HEK293 (cell line): ENCODE data around the gene GBX1.

ENCODE experiments used
- CTCF ChIA-PET: fragments of 350-600 bp; formaldehyde crosslinking; extraction: SDS; loops from one replicate; lab custom pipeline; 2021; ENCODE audit warnings: antibody characterized with exemption; lab: Yijun Ruan, JAX
- POLR2A ChIA-PET: fragments of 300-600 bp; formaldehyde crosslinking; extraction: SDS; loops from one replicate; lab custom pipeline; 2020; ENCODE audit warnings: antibody characterized with exemption, inconsistent platforms; lab: Yijun Ruan, JAX
- H3K27ac ChIP-seq: fragments of 200-500 bp; sonication (Bioruptor generic); 2 replicates; pipeline ENCODE4 v1.5.1; 2014; ENCODE audit warnings: low read depth, low read length, control low read depth, inconsistent platforms; ENCODE audit errors: extremely low read depth
- H3K36me3 ChIP-seq, 2 experiments: fragments of 200-500 bp in 1 of 2; sonication (Bioruptor generic) in 1 of 2; 1 replicate in 1 of 2; 2 replicates in 1 of 2; pipeline ENCODE4 v1.5.1; 2014 to 2017; ENCODE audit warnings: inconsistent platforms in 2 of 2, low read length in 2 of 2; ENCODE audit not compliant: control insufficient read depth in 2 of 2, insufficient read depth in 1 of 2
- H3K4me1 ChIP-seq: fragments of 200-500 bp; sonication (Bioruptor generic); 2 replicates; pipeline ENCODE4 v1.5.1; 2014; ENCODE audit warnings: mild to moderate bottlenecking, low read length, inconsistent platforms; ENCODE audit not compliant: control insufficient read depth, insufficient read depth
- H3K4me3 ChIP-seq: 2 replicates; pipeline ENCODE4 v1.5.1; 2011; ENCODE audit warnings: low read depth, mild to moderate bottlenecking, control low read depth, low read length, moderate library complexity
- H3K9me3 ChIP-seq: fragments of 200-500 bp; sonication (Bioruptor generic); 2 replicates; pipeline ENCODE4 v1.5.1; 2014; ENCODE audit warnings: low read depth, low read length, inconsistent platforms; ENCODE audit not compliant: control insufficient read depth, insufficient read depth
- BCL11B ChIP-seq: fragments of 450-650 bp; formaldehyde crosslinking; IDR thresholded peaks from 2 replicates; pipeline ENCODE4 v1.5.1; 2016; ENCODE audit warnings: low read depth, missing biosample characterization, missing genetic modification characterization
- SP3 ChIP-seq: fragments of 450-650 bp; formaldehyde crosslinking; IDR thresholded peaks from 2 replicates; pipeline ENCODE4 v1.5.1; 2016; ENCODE audit warnings: missing biosample characterization, missing genetic modification characterization
- ZBTB7A ChIP-seq: fragments of 450-650 bp; formaldehyde crosslinking; IDR thresholded peaks from 2 replicates; pipeline ENCODE4 v1.5.1; 2016; ENCODE audit warnings: low read depth, missing biosample characterization, missing genetic modification characterization
- ZNF155 ChIP-seq: fragments of 450-650 bp; formaldehyde crosslinking; IDR thresholded peaks from 2 replicates; pipeline ENCODE4 v1.5.1; 2016; ENCODE audit warnings: missing biosample characterization, missing genetic modification characterization
- ZNF202 ChIP-seq: fragments of 450-650 bp; formaldehyde crosslinking; IDR thresholded peaks from 2 replicates; pipeline ENCODE4 v1.5.1; 2016; ENCODE audit warnings: missing biosample characterization, missing genetic modification characterization, borderline replicate concordance
- ZNF521 ChIP-seq: fragments of 450-650 bp; formaldehyde crosslinking; IDR thresholded peaks from 2 replicates; pipeline ENCODE4 v1.5.1; 2017; ENCODE audit warnings: missing biosample characterization, mild to moderate bottlenecking, missing genetic modification characterization
- ZNF544 ChIP-seq: fragments of 450-650 bp; formaldehyde crosslinking; IDR thresholded peaks from 2 replicates; pipeline ENCODE4 v1.5.0; 2017; ENCODE audit warnings: missing biosample characterization, missing genetic modification characterization
- ZNF600 ChIP-seq: fragments of 450-650 bp; formaldehyde crosslinking; IDR thresholded peaks from 2 replicates; pipeline ENCODE4 v1.5.1; 2016; ENCODE audit warnings: missing biosample characterization, missing genetic modification characterization
- ZNF610 ChIP-seq: fragments of 450-650 bp; formaldehyde crosslinking; IDR thresholded peaks from 2 replicates; pipeline ENCODE4 v1.5.1; 2016; ENCODE audit warnings: missing biosample characterization, missing genetic modification characterization, borderline replicate concordance
- ZNF747 ChIP-seq: fragments of 450-650 bp; formaldehyde crosslinking; IDR thresholded peaks from 2 replicates; pipeline ENCODE4 v1.5.1; 2016; ENCODE audit warnings: missing biosample characterization, missing genetic modification characterization
- TF ChIP-seq, protein P1 (sequence below): fragments of 450-650 bp; formaldehyde crosslinking; IDR thresholded peaks from 2 replicates; pipeline ENCODE4 v1.5.1; 2016; ENCODE audit warnings: missing biosample characterization, missing genetic modification characterization
- TF ChIP-seq, protein P2 (sequence below): fragments of 450-650 bp; formaldehyde crosslinking; IDR thresholded peaks from 2 replicates; pipeline ENCODE4 v1.5.1; 2016; ENCODE audit warnings: missing biosample characterization, missing genetic modification characterization
- TF ChIP-seq, protein P3 (sequence below): fragments of 450-650 bp; formaldehyde crosslinking; IDR thresholded peaks from 2 replicates; pipeline ENCODE4 v1.5.1; 2016; ENCODE audit warnings: missing biosample characterization, missing genetic modification characterization
- TF ChIP-seq, protein P4 (sequence below): fragments of 450-650 bp; formaldehyde crosslinking; IDR thresholded peaks from 2 replicates; pipeline ENCODE4 v1.5.1; 2016; ENCODE audit warnings: missing biosample characterization, missing genetic modification characterization
- TF ChIP-seq, protein P5 (sequence below): fragments of 450-650 bp; formaldehyde crosslinking; conservative IDR thresholded peaks from 2 replicates; pipeline ENCODE4 v1.5.1; 2016; ENCODE audit warnings: low read depth, missing biosample characterization, missing genetic modification characterization
- TF ChIP-seq, protein P6 (sequence below): fragments of 450-650 bp; formaldehyde crosslinking; IDR thresholded peaks from 2 replicates; pipeline ENCODE4 v1.5.1; 2016; ENCODE audit warnings: missing biosample characterization, missing genetic modification characterization
- TF ChIP-seq, protein P7 (sequence below): fragments of 450-650 bp; formaldehyde crosslinking; IDR thresholded peaks from 2 replicates; pipeline ENCODE4 v1.5.1; 2016; ENCODE audit warnings: missing biosample characterization, missing genetic modification characterization

The GBX1 gene

DNA sequence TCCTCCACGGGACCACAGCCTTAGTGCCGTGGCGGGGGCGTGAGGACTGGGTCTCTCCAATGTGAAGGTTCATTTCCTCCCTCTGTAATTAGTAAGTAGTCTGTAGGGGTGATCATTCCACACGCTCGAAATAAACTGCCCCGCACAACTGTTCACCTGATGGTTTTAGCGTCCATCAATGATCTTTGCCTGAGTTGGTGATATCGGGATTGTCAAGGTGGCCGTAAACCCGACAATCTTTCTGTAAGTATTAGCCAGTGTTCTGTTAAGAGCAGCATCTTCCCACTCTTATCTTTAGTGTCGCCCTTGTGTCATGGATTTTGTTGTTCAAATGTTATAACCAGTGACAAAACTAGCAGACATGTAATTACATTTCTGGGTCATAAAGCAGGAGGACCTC, 63.5 kb downstream of the GBX1 start:
- Histone ChIP-seq H3K4me3 (no peak overlapping the region), H3K4me1 (no peaks in the 10 kb centered on the region), H3K36me3 (peaks cover 0 to 31% of the 10 kb centered on the region in 2 experiments; a peak in 2 of 3 replicates), H3K9me3 (no peaks in the 10 kb centered on the region), H3K27ac (no peak overlapping the region)
- ChIA-PET CTCF (interaction anchor here (0.6 to 1.5 kb wide), 5 partner anchors 13 to 662 kb away, joined by 3 to 4 read pairs (median 3); partner anchors contain the start of gene GBX1), POLR2A (no interaction called here)
- TF ChIP-seq, protein P1, sequence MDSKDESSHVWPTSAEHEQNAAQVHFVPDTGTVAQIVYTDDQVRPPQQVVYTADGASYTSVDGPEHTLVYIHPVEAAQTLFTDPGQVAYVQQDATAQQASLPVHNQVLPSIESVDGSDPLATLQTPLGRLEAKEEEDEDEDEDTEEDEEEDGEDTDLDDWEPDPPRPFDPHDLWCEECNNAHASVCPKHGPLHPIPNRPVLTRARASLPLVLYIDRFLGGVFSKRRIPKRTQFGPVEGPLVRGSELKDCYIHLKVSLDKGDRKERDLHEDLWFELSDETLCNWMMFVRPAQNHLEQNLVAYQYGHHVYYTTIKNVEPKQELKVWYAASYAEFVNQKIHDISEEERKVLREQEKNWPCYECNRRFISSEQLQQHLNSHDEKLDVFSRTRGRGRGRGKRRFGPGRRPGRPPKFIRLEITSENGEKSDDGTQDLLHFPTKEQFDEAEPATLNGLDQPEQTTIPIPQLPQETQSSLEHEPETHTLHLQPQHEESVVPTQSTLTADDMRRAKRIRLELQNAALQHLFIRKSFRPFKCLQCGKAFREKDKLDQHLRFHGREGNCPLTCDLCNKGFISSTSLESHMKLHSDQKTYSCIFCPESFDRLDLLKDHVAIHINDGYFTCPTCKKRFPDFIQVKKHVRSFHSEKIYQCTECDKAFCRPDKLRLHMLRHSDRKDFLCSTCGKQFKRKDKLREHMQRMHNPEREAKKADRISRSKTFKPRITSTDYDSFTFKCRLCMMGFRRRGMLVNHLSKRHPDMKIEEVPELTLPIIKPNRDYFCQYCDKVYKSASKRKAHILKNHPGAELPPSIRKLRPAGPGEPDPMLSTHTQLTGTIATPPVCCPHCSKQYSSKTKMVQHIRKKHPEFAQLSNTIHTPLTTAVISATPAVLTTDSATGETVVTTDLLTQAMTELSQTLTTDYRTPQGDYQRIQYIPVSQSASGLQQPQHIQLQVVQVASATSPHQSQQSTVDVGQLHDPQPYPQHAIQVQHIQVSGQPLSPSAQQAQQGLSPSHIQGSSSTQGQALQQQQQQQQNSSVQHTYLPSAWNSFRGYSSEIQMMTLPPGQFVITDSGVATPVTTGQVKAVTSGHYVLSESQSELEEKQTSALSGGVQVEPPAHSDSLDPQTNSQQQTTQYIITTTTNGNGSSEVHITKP (tag by site-specific recombination) = peak; percentile 62; the same call in 1 of the 2 replicates
- TF ChIP-seq, protein P2, sequence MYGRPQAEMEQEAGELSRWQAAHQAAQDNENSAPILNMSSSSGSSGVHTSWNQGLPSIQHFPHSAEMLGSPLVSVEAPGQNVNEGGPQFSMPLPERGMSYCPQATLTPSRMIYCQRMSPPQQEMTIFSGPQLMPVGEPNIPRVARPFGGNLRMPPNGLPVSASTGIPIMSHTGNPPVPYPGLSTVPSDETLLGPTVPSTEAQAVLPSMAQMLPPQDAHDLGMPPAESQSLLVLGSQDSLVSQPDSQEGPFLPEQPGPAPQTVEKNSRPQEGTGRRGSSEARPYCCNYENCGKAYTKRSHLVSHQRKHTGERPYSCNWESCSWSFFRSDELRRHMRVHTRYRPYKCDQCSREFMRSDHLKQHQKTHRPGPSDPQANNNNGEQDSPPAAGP (tag by site-specific recombination) = no peak
- TF ChIP-seq, protein P3, sequence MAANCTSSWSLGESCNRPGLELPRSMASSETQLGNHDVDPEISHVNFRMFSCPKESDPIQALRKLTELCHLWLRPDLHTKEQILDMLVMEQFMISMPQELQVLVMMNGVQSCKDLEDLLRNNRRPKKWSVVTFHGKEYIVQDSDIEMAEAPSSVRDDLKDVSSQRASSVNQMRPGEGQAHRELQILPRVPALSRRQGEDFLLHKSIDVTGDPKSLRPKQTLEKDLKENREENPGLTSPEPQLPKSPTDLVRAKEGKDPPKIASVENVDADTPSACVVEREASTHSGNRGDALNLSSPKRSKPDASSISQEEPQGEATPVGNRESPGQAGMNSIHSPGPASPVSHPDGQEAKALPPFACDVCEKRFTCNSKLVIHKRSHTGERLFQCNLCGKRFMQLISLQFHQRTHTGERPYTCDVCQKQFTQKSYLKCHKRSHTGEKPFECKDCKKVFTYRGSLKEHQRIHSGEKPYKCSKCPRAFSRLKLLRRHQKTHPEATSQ (tag by site-specific recombination) = no peak

DNA sequence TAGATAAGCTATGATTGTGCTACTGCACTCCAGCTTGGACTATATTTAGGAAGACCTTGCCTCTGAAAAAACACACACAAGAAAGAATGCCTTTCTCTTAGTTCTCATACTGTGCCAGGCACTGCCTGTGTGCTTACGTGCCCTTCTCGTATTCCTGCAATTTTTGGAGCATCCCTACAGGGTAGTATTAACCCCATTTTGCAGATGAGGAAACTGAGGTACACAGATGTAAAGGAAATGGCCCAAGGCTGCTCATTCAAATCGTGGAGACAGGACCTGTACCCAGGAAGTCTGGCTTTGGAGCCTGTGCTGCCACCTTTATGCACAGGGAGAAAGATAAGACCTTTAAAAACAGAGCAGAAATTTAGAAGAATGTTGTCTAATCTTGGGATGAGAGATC, 64.5 kb downstream of the GBX1 start:
- Histone ChIP-seq H3K36me3 (peaks cover 0 to 31% of the 10 kb centered on the region in 2 experiments; a peak in 2 of 3 replicates), H3K9me3 (no peaks in the 10 kb centered on the region), H3K27ac (no peak overlapping the region), H3K4me1 (no peaks in the 10 kb centered on the region), H3K4me3 (no peak overlapping the region)
- TF ChIP-seq, protein P4, sequence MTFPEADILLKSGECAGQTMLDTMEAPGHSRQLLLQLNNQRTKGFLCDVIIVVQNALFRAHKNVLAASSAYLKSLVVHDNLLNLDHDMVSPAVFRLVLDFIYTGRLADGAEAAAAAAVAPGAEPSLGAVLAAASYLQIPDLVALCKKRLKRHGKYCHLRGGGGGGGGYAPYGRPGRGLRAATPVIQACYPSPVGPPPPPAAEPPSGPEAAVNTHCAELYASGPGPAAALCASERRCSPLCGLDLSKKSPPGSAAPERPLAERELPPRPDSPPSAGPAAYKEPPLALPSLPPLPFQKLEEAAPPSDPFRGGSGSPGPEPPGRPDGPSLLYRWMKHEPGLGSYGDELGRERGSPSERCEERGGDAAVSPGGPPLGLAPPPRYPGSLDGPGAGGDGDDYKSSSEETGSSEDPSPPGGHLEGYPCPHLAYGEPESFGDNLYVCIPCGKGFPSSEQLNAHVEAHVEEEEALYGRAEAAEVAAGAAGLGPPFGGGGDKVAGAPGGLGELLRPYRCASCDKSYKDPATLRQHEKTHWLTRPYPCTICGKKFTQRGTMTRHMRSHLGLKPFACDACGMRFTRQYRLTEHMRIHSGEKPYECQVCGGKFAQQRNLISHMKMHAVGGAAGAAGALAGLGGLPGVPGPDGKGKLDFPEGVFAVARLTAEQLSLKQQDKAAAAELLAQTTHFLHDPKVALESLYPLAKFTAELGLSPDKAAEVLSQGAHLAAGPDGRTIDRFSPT = no peak
- no peak for TF ChIP-seq ZNF610 (tag by site-specific recombination)
- TF ChIP-seq ZNF544 (tag by site-specific recombination) = no peak
- TF ChIP-seq ZNF155 (tag by site-specific recombination) = no peak
- TF ChIP-seq, protein P5, sequence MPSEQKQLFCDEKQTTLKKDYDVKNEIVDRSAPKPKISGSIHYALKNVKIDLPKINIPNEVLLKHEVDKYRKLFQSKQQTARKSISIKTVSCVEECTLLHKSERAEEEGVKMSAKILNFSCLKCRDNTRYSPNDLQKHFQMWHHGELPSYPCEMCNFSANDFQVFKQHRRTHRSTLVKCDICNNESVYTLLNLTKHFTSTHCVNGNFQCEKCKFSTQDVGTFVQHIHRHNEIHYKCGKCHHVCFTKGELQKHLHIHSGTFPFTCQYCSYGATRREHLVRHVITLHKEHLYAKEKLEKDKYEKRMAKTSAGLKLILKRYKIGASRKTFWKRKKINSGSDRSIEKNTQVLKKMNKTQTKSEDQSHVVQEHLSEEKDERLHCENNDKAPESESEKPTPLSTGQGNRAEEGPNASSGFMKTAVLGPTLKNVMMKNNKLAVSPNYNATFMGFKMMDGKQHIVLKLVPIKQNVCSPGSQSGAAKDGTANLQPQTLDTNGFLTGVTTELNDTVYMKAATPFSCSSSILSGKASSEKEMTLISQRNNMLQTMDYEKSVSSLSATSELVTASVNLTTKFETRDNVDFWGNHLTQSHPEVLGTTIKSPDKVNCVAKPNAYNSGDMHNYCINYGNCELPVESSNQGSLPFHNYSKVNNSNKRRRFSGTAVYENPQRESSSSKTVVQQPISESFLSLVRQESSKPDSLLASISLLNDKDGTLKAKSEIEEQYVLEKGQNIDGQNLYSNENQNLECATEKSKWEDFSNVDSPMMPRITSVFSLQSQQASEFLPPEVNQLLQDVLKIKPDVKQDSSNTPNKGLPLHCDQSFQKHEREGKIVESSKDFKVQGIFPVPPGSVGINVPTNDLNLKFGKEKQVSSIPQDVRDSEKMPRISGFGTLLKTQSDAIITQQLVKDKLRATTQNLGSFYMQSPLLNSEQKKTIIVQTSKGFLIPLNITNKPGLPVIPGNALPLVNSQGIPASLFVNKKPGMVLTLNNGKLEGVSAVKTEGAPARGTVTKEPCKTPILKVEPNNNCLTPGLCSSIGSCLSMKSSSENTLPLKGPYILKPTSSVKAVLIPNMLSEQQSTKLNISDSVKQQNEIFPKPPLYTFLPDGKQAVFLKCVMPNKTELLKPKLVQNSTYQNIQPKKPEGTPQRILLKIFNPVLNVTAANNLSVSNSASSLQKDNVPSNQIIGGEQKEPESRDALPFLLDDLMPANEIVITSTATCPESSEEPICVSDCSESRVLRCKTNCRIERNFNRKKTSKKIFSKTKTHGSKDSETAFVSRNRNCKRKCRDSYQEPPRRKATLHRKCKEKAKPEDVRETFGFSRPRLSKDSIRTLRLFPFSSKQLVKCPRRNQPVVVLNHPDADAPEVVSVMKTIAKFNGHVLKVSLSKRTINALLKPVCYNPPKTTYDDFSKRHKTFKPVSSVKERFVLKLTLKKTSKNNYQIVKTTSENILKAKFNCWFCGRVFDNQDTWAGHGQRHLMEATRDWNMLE (tag by site-specific recombination) = no peak
- no peak for TF ChIP-seq ZNF521 (tag by site-specific recombination)
- TF ChIP-seq ZBTB7A = no peak
- TF ChIP-seq, protein P6, sequence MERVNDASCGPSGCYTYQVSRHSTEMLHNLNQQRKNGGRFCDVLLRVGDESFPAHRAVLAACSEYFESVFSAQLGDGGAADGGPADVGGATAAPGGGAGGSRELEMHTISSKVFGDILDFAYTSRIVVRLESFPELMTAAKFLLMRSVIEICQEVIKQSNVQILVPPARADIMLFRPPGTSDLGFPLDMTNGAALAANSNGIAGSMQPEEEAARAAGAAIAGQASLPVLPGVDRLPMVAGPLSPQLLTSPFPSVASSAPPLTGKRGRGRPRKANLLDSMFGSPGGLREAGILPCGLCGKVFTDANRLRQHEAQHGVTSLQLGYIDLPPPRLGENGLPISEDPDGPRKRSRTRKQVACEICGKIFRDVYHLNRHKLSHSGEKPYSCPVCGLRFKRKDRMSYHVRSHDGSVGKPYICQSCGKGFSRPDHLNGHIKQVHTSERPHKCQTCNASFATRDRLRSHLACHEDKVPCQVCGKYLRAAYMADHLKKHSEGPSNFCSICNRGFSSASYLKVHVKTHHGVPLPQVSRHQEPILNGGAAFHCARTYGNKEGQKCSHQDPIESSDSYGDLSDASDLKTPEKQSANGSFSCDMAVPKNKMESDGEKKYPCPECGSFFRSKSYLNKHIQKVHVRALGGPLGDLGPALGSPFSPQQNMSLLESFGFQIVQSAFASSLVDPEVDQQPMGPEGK (tag by site-specific recombination) = no peak
- TF ChIP-seq ZNF202 = no peak
- TF ChIP-seq ZNF747 (tag by site-specific recombination) = no peak
- TF ChIP-seq BCL11B (tag by site-specific recombination) = no peak
- TF ChIP-seq, protein P7, sequence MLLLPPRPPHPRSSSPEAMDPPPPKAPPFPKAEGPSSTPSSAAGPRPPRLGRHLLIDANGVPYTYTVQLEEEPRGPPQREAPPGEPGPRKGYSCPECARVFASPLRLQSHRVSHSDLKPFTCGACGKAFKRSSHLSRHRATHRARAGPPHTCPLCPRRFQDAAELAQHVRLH (tag by site-specific recombination) = no peak
- TF ChIP-seq SP3 (tag by site-specific recombination) = no peak
- TF ChIP-seq ZNF600 (tag by site-specific recombination) = no peak
- ChIA-PET POLR2A (interaction anchor here (0.7 kb wide), 1 partner anchor 15 kb away, joined by 7 read pairs; no protein-coding TSS in a partner anchor), CTCF (interaction anchor here (0.6 to 4.0 kb wide), 5 partner anchors 8 to 77 kb away, joined by 3 to 23 read pairs (median 3); no protein-coding TSS in a partner anchor)
